ENCODE data around the gene KLHL8.

Gene KLHL8

DNA sequence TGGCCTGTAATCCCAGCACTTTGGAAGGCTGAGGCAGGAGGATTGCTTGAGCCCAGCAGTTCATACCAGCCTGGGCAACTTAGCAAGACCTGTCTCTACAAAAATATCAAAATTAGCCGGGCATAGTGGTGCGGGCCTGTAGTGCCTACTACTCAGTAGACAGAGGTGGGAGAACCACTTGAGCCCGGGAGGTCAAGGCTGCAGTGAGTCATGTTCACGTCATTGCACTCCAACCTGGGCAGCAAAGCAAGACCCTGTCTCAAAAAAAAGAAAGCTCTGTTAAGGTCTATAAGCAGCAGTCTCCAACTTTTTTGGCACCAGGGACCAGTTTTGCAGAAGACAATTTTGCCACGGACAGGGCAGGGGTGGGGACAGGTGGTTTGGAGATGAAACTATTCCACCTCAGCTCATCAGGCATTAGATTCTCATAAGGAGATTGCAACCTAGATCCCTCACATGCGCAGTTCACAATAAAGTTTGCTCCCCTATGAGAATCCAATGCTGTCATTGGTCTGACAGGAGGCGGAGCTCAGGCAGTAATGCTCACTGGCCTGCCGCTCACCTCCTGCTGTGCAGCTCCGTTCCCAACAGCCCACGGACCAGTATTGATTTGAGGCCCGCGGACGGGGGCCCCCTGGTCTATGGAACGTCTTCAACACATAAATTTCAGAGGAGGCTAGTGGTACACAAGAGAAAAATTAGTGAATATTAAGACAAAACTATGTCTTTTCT is 67.9 kb downstream of the KLHL8 start:
- H3K4me2 ChIP-seq (ENCODE audit: low read length) = no peak overlapping the region
- H3K27ac ChIP-seq (ENCODE audit: low read depth, low read length) = no peak overlapping the region
- no peaks in the 10 kb centered on the region for H4K20me1 ChIP-seq (ENCODE audit: control insufficient read depth, insufficient read depth, low read depth, low read length)
- TF ChIP-seq, protein P1, sequence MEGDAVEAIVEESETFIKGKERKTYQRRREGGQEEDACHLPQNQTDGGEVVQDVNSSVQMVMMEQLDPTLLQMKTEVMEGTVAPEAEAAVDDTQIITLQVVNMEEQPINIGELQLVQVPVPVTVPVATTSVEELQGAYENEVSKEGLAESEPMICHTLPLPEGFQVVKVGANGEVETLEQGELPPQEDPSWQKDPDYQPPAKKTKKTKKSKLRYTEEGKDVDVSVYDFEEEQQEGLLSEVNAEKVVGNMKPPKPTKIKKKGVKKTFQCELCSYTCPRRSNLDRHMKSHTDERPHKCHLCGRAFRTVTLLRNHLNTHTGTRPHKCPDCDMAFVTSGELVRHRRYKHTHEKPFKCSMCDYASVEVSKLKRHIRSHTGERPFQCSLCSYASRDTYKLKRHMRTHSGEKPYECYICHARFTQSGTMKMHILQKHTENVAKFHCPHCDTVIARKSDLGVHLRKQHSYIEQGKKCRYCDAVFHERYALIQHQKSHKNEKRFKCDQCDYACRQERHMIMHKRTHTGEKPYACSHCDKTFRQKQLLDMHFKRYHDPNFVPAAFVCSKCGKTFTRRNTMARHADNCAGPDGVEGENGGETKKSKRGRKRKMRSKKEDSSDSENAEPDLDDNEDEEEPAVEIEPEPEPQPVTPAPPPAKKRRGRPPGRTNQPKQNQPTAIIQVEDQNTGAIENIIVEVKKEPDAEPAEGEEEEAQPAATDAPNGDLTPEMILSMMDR (IDR thresholded peaks at IDR 0.05; ENCODE audit: low read depth, low read length, poor library complexity, severe bottlenecking) = no peak
- TF ChIP-seq EZH2phosphoT487 (IDR thresholded peaks at IDR 0.05; ENCODE audit: borderline replicate concordance, low read length) = no peak
- no peaks in the 10 kb centered on the region for H3K79me2 ChIP-seq (ENCODE audit: control insufficient read depth, low read length)
- H3F3A ChIP-seq (ENCODE audit: control insufficient read depth, insufficient read depth) = no peaks in the 10 kb centered on the region
- H3K27me3 ChIP-seq (ENCODE audit: control insufficient read depth, low read length) = no peaks in the 10 kb centered on the region
- no peak overlapping the region for H3K4me3 ChIP-seq (ENCODE audit: low read length)
- no peaks in the 10 kb centered on the region for H3K9me2 ChIP-seq (replicated peaks; ENCODE audit: control insufficient read depth, low read length)
- no peaks in the 10 kb centered on the region for H3K9me3 ChIP-seq (ENCODE audit: control insufficient read depth, insufficient read depth, low read length)
- H3K4me1 ChIP-seq (ENCODE audit: control insufficient read depth, low read length) = no peaks in the 10 kb centered on the region
- H3K36me3 ChIP-seq (ENCODE audit: control insufficient read depth, low read length) = no peaks in the 10 kb centered on the region

DNA sequence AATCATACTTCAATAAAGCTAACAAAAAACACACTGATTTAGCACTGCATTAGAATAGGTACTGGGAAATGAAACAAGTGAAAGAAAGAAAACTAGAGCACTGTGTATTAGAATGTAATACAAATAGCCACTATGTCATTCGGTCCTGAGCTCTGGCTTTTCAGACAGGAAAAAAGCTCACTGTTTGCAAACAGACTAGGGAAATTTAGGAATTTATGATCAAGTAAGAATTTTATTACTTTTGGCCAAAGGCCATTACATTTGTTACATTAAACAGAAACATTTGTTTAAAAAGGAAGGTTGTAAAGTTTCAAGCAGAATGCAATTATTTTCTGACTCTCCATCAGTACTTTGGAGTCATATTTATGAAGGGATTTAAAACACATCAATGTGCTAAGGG is 68.7 kb downstream of the KLHL8 start:
- H3K9me3 ChIP-seq (ENCODE audit: control insufficient read depth, insufficient read depth, low read length) = no peaks in the 10 kb centered on the region
- no peaks in the 10 kb centered on the region for H3K79me2 ChIP-seq (ENCODE audit: control insufficient read depth, low read length)
- TF ChIP-seq, protein P1 (IDR thresholded peaks at IDR 0.05; ENCODE audit: low read depth, low read length, poor library complexity, severe bottlenecking) = no peak
- no peak for TF ChIP-seq EZH2phosphoT487 (IDR thresholded peaks at IDR 0.05; ENCODE audit: borderline replicate concordance, low read length)
- no peaks in the 10 kb centered on the region for H3F3A ChIP-seq (ENCODE audit: control insufficient read depth, insufficient read depth)
- no peak overlapping the region for H3K4me2 ChIP-seq (ENCODE audit: low read length)
- no peak overlapping the region for H3K4me3 ChIP-seq (ENCODE audit: low read length)
- no peak overlapping the region for H3K27ac ChIP-seq (ENCODE audit: low read depth, low read length)
- H3K4me1 ChIP-seq (ENCODE audit: control insufficient read depth, low read length) = no peaks in the 10 kb centered on the region
- H3K9me2 ChIP-seq (replicated peaks; ENCODE audit: control insufficient read depth, low read length) = no peaks in the 10 kb centered on the region
- H4K20me1 ChIP-seq (ENCODE audit: control insufficient read depth, insufficient read depth, low read depth, low read length) = no peaks in the 10 kb centered on the region
- no peaks in the 10 kb centered on the region for H3K27me3 ChIP-seq (ENCODE audit: control insufficient read depth, low read length)
- H3K36me3 ChIP-seq (ENCODE audit: control insufficient read depth, low read length) = no peaks in the 10 kb centered on the region

DNA sequence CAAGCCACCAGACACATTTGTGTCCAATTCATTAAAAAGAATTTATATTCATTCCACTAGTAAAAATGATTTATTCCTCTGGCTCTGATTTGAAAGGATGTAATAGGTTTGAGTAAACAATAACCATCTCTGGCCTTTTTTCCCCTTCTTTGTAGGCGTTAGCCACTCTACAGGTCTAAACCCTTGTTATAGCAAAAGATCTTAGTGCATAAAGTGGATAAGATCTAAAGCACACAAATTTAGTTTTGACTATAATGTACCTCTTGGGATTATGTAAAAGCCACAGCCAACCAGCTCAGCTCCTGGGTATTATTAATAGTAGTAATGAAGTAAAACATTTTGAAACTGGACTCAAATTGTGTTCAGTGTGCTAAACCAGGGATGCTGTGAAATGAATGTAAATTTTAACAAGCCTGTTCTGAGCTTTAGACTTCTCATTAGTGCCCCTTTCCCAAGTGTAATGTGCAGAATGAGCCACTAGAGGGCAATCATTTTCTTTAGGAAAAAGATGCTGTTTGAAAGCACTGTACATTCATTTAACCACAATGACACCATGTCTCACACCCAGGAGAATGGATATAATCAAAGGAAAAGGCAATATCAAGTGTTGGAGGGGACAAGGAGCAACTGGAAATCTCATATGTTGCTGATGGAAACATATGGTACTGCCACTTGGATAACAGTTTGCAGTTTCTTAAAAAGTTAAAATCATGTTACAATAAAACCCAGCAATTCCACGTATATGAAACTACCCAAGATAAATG is 69.7 kb downstream of the KLHL8 start:
- Histone ChIP-seq H4K20me1 (ENCODE audit: control insufficient read depth, insufficient read depth, low read depth, low read length) (no peaks in the 10 kb centered on the region), H3K4me3 (ENCODE audit: low read length) (no peak overlapping the region), H3K9me3 (ENCODE audit: control insufficient read depth, insufficient read depth, low read length) (no peaks in the 10 kb centered on the region), H3K27ac (ENCODE audit: low read depth, low read length) (no peak overlapping the region), H3K4me2 (ENCODE audit: low read length) (no peak overlapping the region), H3K4me1 (ENCODE audit: control insufficient read depth, low read length) (no peaks in the 10 kb centered on the region), H3K27me3 (ENCODE audit: control insufficient read depth, low read length) (no peaks in the 10 kb centered on the region), H3F3A (ENCODE audit: control insufficient read depth, insufficient read depth) (no peaks in the 10 kb centered on the region), H3K36me3 (ENCODE audit: control insufficient read depth, low read length) (no peaks in the 10 kb centered on the region), H3K79me2 (ENCODE audit: control insufficient read depth, low read length) (no peaks in the 10 kb centered on the region), H3K9me2 (replicated peaks; ENCODE audit: control insufficient read depth, low read length) (no peaks in the 10 kb centered on the region)
- TF ChIP-seq, protein P1 (IDR thresholded peaks at IDR 0.05; ENCODE audit: low read depth, low read length, poor library complexity, severe bottlenecking) = peak; percentile 88
- TF ChIP-seq EZH2phosphoT487 (IDR thresholded peaks at IDR 0.05; ENCODE audit: borderline replicate concordance, low read length) = no peak

Measured in DOHH2 (cell line).